GM12891 (cell line): ENCODE results near the gene PRKN.

Experiments
- POLR2A ChIP-seq: IDR thresholded peaks from 2 replicates; pipeline ENCODE4 v1.6.1; 2011; ENCODE audit warnings: low read depth, low read length, control low read depth
- POLR2AphosphoS5 ChIP-seq: IDR thresholded peaks from 2 replicates; pipeline ENCODE4 v1.6.1; 2011; ENCODE audit warnings: low read depth, low read length, control low read depth
- TAF1 ChIP-seq: IDR thresholded peaks from 2 replicates; pipeline ENCODE4 v1.6.1; 2011; ENCODE audit warnings: low read depth, low read length, control low read depth

DNA sequence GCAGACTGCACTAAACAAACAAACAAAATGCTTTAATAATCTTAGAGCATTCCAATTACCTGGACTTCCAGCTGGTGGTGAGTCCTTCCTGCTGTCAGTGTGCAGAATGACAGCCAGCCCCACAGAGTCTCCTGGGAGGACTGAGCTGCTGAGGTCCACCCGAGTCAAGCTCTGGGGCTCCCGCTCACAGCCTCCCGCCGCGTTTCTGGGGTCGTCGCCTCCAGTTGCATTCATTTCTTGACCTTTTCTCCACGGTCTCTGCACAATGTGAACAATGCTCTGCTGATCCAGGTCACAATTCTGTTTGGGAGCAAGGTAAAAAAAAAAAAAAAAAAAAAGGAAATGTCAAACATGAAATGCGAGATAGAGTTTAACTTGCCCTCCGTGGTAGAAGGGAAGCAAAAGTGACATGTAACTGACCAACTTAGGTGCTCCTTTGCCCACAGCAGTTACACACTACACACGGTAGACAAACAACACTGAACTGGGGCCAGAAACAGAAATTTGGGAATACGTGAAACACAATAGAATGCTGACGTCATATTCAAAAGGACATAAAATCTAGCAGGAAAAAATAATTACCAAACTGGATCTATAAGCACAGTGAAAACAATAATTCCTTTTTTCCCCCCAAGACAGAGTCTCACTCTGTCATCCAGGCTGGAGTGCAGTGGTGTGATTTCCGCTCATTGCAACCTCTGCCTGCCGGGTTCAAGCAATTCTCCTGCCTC, 464.9 kb downstream of the PRKN start:
- TF ChIP-seq TAF1 (no peak), POLR2AphosphoS5 (no peak), POLR2A (no peak)
